ENCODE measurements around the gene WDR83.

GRCh38 chr19:12705169-12705568, 38.6 kb downstream of the WDR83 start:
- TF ChIP-seq, protein P1, sequence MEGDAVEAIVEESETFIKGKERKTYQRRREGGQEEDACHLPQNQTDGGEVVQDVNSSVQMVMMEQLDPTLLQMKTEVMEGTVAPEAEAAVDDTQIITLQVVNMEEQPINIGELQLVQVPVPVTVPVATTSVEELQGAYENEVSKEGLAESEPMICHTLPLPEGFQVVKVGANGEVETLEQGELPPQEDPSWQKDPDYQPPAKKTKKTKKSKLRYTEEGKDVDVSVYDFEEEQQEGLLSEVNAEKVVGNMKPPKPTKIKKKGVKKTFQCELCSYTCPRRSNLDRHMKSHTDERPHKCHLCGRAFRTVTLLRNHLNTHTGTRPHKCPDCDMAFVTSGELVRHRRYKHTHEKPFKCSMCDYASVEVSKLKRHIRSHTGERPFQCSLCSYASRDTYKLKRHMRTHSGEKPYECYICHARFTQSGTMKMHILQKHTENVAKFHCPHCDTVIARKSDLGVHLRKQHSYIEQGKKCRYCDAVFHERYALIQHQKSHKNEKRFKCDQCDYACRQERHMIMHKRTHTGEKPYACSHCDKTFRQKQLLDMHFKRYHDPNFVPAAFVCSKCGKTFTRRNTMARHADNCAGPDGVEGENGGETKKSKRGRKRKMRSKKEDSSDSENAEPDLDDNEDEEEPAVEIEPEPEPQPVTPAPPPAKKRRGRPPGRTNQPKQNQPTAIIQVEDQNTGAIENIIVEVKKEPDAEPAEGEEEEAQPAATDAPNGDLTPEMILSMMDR (conservative IDR thresholded peaks at IDR 0.05; ENCODE audit: low read depth in 2 of 2), result no peak
- no peak for TF ChIP-seq POLR2AphosphoS5 (IDR thresholded peaks at IDR 0.05; ENCODE audit: low read depth)
- no peak for TF ChIP-seq EZH2 (IDR thresholded peaks at IDR 0.05; ENCODE audit: low read depth, unreplicated experiment)
- no peak for TF ChIP-seq EZH2phosphoT487 (IDR thresholded peaks at IDR 0.05; ENCODE audit: unreplicated experiment)
- no peak for TF ChIP-seq CREB1 (CRISPR knock-in tag; IDR thresholded peaks at IDR 0.05; ENCODE audit: low read depth)
- TF ChIP-seq, protein P2, sequence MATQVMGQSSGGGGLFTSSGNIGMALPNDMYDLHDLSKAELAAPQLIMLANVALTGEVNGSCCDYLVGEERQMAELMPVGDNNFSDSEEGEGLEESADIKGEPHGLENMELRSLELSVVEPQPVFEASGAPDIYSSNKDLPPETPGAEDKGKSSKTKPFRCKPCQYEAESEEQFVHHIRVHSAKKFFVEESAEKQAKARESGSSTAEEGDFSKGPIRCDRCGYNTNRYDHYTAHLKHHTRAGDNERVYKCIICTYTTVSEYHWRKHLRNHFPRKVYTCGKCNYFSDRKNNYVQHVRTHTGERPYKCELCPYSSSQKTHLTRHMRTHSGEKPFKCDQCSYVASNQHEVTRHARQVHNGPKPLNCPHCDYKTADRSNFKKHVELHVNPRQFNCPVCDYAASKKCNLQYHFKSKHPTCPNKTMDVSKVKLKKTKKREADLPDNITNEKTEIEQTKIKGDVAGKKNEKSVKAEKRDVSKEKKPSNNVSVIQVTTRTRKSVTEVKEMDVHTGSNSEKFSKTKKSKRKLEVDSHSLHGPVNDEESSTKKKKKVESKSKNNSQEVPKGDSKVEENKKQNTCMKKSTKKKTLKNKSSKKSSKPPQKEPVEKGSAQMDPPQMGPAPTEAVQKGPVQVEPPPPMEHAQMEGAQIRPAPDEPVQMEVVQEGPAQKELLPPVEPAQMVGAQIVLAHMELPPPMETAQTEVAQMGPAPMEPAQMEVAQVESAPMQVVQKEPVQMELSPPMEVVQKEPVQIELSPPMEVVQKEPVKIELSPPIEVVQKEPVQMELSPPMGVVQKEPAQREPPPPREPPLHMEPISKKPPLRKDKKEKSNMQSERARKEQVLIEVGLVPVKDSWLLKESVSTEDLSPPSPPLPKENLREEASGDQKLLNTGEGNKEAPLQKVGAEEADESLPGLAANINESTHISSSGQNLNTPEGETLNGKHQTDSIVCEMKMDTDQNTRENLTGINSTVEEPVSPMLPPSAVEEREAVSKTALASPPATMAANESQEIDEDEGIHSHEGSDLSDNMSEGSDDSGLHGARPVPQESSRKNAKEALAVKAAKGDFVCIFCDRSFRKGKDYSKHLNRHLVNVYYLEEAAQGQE (IDR thresholded peaks at IDR 0.05; ENCODE audit: unreplicated experiment), result no peak
- no peak for TF ChIP-seq ZNF114 (CRISPR knock-in tag; IDR thresholded peaks at IDR 0.05)
- no peak for TF ChIP-seq STAT1 (IDR thresholded peaks at IDR 0.05; ENCODE audit: unreplicated experiment)
